ENCODE results near the gene FMO5. TPM values are rescaled to one million over a fixed set of nuclear protein-coding genes. Genes with fewer than 3 reads are reported as not detected.
"Not testable (repeated sequence)": the region's sequence is repeated elsewhere in the genome, so short reads cannot be mapped to it uniquely, and the experiment has no call there.

Gene FMO5
- total and polyA plus RNA-seq, 2 experiments from 2014 or later = 0.73 to 0.84 TPM

DNA sequence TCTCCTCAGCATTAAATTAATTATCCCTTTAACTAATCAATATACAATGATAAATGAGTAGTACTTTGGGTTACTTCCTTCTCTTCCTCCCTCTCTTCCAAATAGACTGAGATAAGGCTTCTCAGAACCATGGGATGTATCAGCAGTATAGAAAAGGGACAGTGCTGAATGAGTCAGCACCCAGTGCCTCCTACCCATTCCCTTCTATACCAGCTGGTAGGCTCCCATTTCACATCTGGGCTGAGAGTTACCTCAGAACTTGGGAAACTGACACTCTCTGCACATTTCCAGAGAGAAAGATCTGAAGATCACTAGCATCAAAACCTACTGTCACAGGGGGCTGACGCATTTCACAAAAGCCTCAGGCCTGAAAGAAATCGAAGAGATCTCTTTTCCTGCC, 68.0 kb downstream of the FMO5 start:
- not testable (repeated sequence) for H3K27me3 ChIP-seq (ENCODE audit: insufficient read depth); H3K27ac ChIP-seq (ENCODE audit: low read depth); H3K27me3 Mint-ChIP-seq (ENCODE audit: insufficient read depth, low read depth, poor library complexity); H3K4me3 Mint-ChIP-seq; H3K4me1 ChIP-seq (ENCODE audit: insufficient read depth); H2AFZ ChIP-seq; H3K79me2 ChIP-seq (replicated peaks; ENCODE audit: insufficient read depth); H3K4me1 Mint-ChIP-seq; H3F3A ChIP-seq (replicated peaks; ENCODE audit: low read depth); H3K4me3 ChIP-seq; ATAC-seq; DNase-seq (ENCODE audit: low spot score); H3K4me2 ChIP-seq; H3K9me2 ChIP-seq (ENCODE audit: insufficient read depth); H3K9me3 Mint-ChIP-seq
- H3K36me3 Mint-ChIP-seq (ENCODE audit: low read depth) = peaks cover 34% of the 10 kb centered on the region
- Histone ChIP-seq H3K36me3 (ENCODE audit: insufficient read depth) (peaks cover 48% of the 10 kb centered on the region), H4K20me1 (replicated peaks; ENCODE audit: insufficient read depth) (peaks cover 12% of the 10 kb centered on the region; the same call in 1 of the 2 replicates)
- peak overlapping the region; percentile 81 for H3K27ac Mint-ChIP-seq

DNA sequence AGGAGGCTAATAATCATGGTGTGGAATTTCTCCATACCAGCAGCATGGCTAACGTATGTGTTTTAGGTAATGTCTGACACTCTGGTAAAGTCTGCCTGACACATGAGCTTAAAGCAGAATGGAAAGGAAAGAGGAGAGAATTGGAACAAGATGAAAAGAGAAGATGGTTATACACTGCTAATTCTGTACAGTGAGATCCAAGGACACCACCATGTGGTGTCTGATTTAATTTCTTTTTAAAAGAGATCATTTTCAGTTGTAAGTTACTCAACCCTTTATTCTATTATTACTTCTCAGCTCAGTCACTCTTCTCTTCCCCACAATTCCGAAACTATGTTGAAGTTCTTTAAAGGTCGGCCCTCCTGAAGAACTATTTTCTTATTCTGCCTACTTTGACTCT, 68.5 kb downstream of the FMO5 start:
- Histone ChIP-seq H3K27me3 (ENCODE audit: insufficient read depth) (no peaks in the 10 kb centered on the region), H3K9me2 (ENCODE audit: insufficient read depth) (no peaks in the 10 kb centered on the region), H3K36me3 (ENCODE audit: insufficient read depth) (peaks cover 43% of the 10 kb centered on the region), H3K4me2 (no peak overlapping the region), H3K27ac (ENCODE audit: low read depth) (no peak overlapping the region), H3K4me3 (no peak overlapping the region), H2AFZ (no peak overlapping the region), H3K79me2 (replicated peaks; ENCODE audit: insufficient read depth) (no peaks in the 10 kb centered on the region), H3K4me1 (ENCODE audit: insufficient read depth) (no peaks in the 10 kb centered on the region), H4K20me1 (replicated peaks; ENCODE audit: insufficient read depth) (peaks cover 10% of the 10 kb centered on the region; the same call in 1 of the 2 replicates), H3F3A (replicated peaks; ENCODE audit: low read depth) (no peaks in the 10 kb centered on the region)
- DNase-seq (ENCODE audit: low spot score) (no peak), ATAC-seq (no peak)
- Mint-ChIP-seq H3K36me3 (ENCODE audit: low read depth) (peaks cover 34% of the 10 kb centered on the region), H3K4me1 (peaks cover 8% of the 10 kb centered on the region; the same call in 2 of the 3 replicates), H3K4me3 (no peak overlapping the region), H3K9me3 (no peaks in the 10 kb centered on the region), H3K27me3 (ENCODE audit: insufficient read depth, low read depth, poor library complexity) (peaks cover 3% of the 10 kb centered on the region), H3K27ac (no peak overlapping the region)
- TF ChIP-seq, protein P1, sequence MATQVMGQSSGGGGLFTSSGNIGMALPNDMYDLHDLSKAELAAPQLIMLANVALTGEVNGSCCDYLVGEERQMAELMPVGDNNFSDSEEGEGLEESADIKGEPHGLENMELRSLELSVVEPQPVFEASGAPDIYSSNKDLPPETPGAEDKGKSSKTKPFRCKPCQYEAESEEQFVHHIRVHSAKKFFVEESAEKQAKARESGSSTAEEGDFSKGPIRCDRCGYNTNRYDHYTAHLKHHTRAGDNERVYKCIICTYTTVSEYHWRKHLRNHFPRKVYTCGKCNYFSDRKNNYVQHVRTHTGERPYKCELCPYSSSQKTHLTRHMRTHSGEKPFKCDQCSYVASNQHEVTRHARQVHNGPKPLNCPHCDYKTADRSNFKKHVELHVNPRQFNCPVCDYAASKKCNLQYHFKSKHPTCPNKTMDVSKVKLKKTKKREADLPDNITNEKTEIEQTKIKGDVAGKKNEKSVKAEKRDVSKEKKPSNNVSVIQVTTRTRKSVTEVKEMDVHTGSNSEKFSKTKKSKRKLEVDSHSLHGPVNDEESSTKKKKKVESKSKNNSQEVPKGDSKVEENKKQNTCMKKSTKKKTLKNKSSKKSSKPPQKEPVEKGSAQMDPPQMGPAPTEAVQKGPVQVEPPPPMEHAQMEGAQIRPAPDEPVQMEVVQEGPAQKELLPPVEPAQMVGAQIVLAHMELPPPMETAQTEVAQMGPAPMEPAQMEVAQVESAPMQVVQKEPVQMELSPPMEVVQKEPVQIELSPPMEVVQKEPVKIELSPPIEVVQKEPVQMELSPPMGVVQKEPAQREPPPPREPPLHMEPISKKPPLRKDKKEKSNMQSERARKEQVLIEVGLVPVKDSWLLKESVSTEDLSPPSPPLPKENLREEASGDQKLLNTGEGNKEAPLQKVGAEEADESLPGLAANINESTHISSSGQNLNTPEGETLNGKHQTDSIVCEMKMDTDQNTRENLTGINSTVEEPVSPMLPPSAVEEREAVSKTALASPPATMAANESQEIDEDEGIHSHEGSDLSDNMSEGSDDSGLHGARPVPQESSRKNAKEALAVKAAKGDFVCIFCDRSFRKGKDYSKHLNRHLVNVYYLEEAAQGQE (IDR thresholded peaks at IDR 0.05; ENCODE audit: unreplicated experiment) = no peak
- TF ChIP-seq EZH2phosphoT487 (IDR thresholded peaks at IDR 0.05; ENCODE audit: unreplicated experiment) = no peak
- TF ChIP-seq STAT1 (IDR thresholded peaks at IDR 0.05; ENCODE audit: unreplicated experiment) = no peak
- TF ChIP-seq POLR2AphosphoS5 (IDR thresholded peaks at IDR 0.05; ENCODE audit: low read depth) = no peak

DNA sequence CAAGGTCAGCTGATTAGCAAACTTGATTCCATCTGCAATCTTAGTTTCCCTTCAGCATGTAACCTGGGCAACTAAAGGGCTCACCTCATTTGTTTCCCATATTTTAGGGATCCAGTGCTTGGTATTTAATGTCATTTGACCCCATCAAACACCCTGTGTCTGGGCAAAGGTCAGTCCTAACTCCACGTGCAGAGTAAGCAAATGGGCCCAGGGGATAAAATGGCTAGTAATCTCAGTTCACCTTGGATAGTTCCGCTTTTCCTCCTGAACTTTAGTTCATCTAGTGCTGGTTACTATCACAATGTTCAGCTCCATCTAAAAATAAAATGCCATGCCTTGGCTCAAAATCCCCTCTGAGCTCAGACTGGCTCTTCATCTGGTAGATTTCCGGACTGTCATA, 72.4 kb downstream of the FMO5 start:
- no peaks in the 10 kb centered on the region for H3K27me3 Mint-ChIP-seq (ENCODE audit: insufficient read depth, low read depth, poor library complexity)
- DNase-seq (ENCODE audit: low spot score) (no peak), ATAC-seq (no peak)
- Histone ChIP-seq H3K4me3 (no peak overlapping the region), H3K4me2 (no peak overlapping the region), H3F3A (replicated peaks; ENCODE audit: low read depth) (no peaks in the 10 kb centered on the region), H3K27me3 (ENCODE audit: insufficient read depth) (no peaks in the 10 kb centered on the region), H3K9me2 (ENCODE audit: insufficient read depth) (no peaks in the 10 kb centered on the region), H3K4me1 (ENCODE audit: insufficient read depth) (no peaks in the 10 kb centered on the region), H3K79me2 (replicated peaks; ENCODE audit: insufficient read depth) (no peaks in the 10 kb centered on the region), H4K20me1 (replicated peaks; ENCODE audit: insufficient read depth) (no peaks in the 10 kb centered on the region; the same call in 1 of the 2 replicates), H2AFZ (no peak overlapping the region), H3K36me3 (ENCODE audit: insufficient read depth) (peaks cover 10% of the 10 kb centered on the region), H3K27ac (ENCODE audit: low read depth) (no peak overlapping the region)
- peaks cover 9% of the 10 kb centered on the region; the same call in 2 of the 3 replicates for H3K36me3 Mint-ChIP-seq (ENCODE audit: low read depth)
- peaks cover 8% of the 10 kb centered on the region; the same call in 2 of the 3 replicates for H3K4me1 Mint-ChIP-seq
- no peak overlapping the region for H3K27ac Mint-ChIP-seq
- no peaks in the 10 kb centered on the region for H3K9me3 Mint-ChIP-seq
- H3K4me3 Mint-ChIP-seq = no peak overlapping the region
- no peak for TF ChIP-seq EZH2 (IDR thresholded peaks at IDR 0.05; ENCODE audit: low read depth, unreplicated experiment)
- TF ChIP-seq, protein P1 (IDR thresholded peaks at IDR 0.05; ENCODE audit: unreplicated experiment) = no peak
- no peak for TF ChIP-seq CREB1 (CRISPR knock-in tag; IDR thresholded peaks at IDR 0.05; ENCODE audit: low read depth)
- TF ChIP-seq, protein P2, sequence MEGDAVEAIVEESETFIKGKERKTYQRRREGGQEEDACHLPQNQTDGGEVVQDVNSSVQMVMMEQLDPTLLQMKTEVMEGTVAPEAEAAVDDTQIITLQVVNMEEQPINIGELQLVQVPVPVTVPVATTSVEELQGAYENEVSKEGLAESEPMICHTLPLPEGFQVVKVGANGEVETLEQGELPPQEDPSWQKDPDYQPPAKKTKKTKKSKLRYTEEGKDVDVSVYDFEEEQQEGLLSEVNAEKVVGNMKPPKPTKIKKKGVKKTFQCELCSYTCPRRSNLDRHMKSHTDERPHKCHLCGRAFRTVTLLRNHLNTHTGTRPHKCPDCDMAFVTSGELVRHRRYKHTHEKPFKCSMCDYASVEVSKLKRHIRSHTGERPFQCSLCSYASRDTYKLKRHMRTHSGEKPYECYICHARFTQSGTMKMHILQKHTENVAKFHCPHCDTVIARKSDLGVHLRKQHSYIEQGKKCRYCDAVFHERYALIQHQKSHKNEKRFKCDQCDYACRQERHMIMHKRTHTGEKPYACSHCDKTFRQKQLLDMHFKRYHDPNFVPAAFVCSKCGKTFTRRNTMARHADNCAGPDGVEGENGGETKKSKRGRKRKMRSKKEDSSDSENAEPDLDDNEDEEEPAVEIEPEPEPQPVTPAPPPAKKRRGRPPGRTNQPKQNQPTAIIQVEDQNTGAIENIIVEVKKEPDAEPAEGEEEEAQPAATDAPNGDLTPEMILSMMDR (conservative IDR thresholded peaks at IDR 0.05; ENCODE audit: low read depth in 2 of 2) = no peak
- no peak for TF ChIP-seq ZNF114 (CRISPR knock-in tag; IDR thresholded peaks at IDR 0.05)
- TF ChIP-seq STAT1 (IDR thresholded peaks at IDR 0.05; ENCODE audit: unreplicated experiment) = no peak
- TF ChIP-seq ZNF331 (CRISPR knock-in tag; IDR thresholded peaks at IDR 0.05; ENCODE audit: low read depth) = no peak
- TF ChIP-seq NANOG (IDR thresholded peaks at IDR 0.05; ENCODE audit: borderline replicate concordance) = no peak
- TF ChIP-seq JUNB (IDR thresholded peaks at IDR 0.05; ENCODE audit: unreplicated experiment) = no peak

All from GM23338 (cell line).